GM10248 (cell line): ENCODE data around the gene TRHDE.

Source experiments
- CTCF ChIA-PET: fragments of 300-600 bp; sonication (Branson Sonifier 250); formaldehyde crosslinking; extraction: SDS; loops from one replicate; lab custom pipeline; 2021; ENCODE audit warnings: antibody characterized with exemption; lab: Yijun Ruan, JAX
- POLR2A ChIA-PET: fragments of 350-650 bp; sonication (Branson Sonifier 250); formaldehyde crosslinking; extraction: SDS; loops from one replicate; lab custom pipeline; 2020; ENCODE audit warnings: antibody characterized with exemption; lab: Yijun Ruan, JAX
- DNase-seq: peaks from one replicate; pipeline ENCODE4 v3.0.0; 2012; ENCODE audit errors: extremely low spot score
- CTCF ChIP-seq: IDR thresholded peaks from 2 replicates; pipeline ENCODE4 v1.5.1; 2012; ENCODE audit warnings: mild to moderate bottlenecking, low read depth; ENCODE audit errors: extremely low read depth, missing control alignments, control extremely low read depth

TRHDE gene

GRCh38 chr12:72261885-72262284 lies 10.3 kb upstream of the TRHDE start:
- POLR2A ChIA-PET = no interaction called here
- CTCF ChIA-PET = interaction anchor here (2.6 kb wide), 1 partner anchor 27 kb away, joined by 5 read pairs; no protein-coding TSS in a partner anchor
- no peak for TF ChIP-seq CTCF
- DNase-seq = no peak

GRCh38 chr12:72264548-72265175 lies 7.5 kb upstream of the TRHDE start:
- no peak for DNase-seq
- TF ChIP-seq CTCF = peak; percentile 38
- CTCF ChIA-PET = interaction anchor here (1.4 to 2.1 kb wide), 2 partner anchors 10 to 67 kb away, joined by 3 to 9 read pairs; no protein-coding TSS in a partner anchor
- POLR2A ChIA-PET = no interaction called here

- ChIA-PET CTCF (interaction anchor here (1.0 kb wide), 1 partner anchor 127 kb away, joined by 3 read pairs; no protein-coding TSS in a partner anchor), POLR2A (no interaction called here)
- TF ChIP-seq CTCF = no peak
- no peak for DNase-seq
These were observed 4.2 kb upstream of the TRHDE start for GRCh38 chr12:72267974-72268373.

GRCh38 chr12:72268386-72268785 lies 3.8 kb upstream of the TRHDE start:
- ChIA-PET POLR2A (no interaction called here), CTCF (interaction anchor here (1.0 kb wide), 1 partner anchor 127 kb away, joined by 3 read pairs; no protein-coding TSS in a partner anchor)
- DNase-seq = no peak
- no peak for TF ChIP-seq CTCF

GRCh38 chr12:72269491-72269890 lies 2.7 kb upstream of the TRHDE start:
- CTCF ChIA-PET = no interaction called here
- DNase-seq = no peak
- TF ChIP-seq CTCF = no peak
- POLR2A ChIA-PET = no interaction called here

GRCh38 chr12:72270246-72270645 lies 1.9 kb upstream of the TRHDE start:
- no peak for TF ChIP-seq CTCF
- CTCF ChIA-PET = no interaction called here
- DNase-seq = no peak

GRCh38 chr12:72270961-72271360 lies 1.2 kb upstream of the TRHDE start:
- no peak for TF ChIP-seq CTCF
- ChIA-PET POLR2A (no interaction called here), CTCF (no interaction called here)
- no peak for DNase-seq

More at GRCh38 chr12:72270246-72270645, 1.9 kb upstream of the TRHDE start:
- POLR2A ChIA-PET = no interaction called here
